Measurements from ENCODE around the gene SLC36A3. TPM values are rescaled to one million over a fixed set of nuclear protein-coding genes. Genes with fewer than 3 reads are reported as not detected.

SLC36A3 gene
- total RNA-seq, 1 experiment from 2014 or later, result not detected

GRCh38 chr5:151345808-151346478 lies 42.4 kb upstream of the SLC36A3 start:
- H3K9ac ChIP-seq (ENCODE audit: low read length), result no peak overlapping the region
- H3K79me2 ChIP-seq (ENCODE audit: insufficient read depth, low read length), result no peaks in the 10 kb centered on the region
- no peak overlapping the region for H3K4me2 ChIP-seq (ENCODE audit: low read length)
- ATAC-seq, result no peak; the same call in 1 of the 2 replicates
- H3K4me1 ChIP-seq (ENCODE audit: control insufficient read depth in 1 of 2, insufficient read depth in 2 of 2, low read length in 2 of 2), result no peaks in the 10 kb centered on the region
- no peaks in the 10 kb centered on the region for H3K36me3 ChIP-seq (ENCODE audit: control insufficient read depth in 1 of 2, insufficient read depth in 2 of 2, low read length in 2 of 2)
- H3K27me3 ChIP-seq (ENCODE audit: insufficient read depth, low read length), result peaks cover 75% of the 10 kb centered on the region
- H3K9me3 ChIP-seq (ENCODE audit: control insufficient read depth in 1 of 2, insufficient read depth in 1 of 2, low read depth in 1 of 2, low read length in 2 of 2), result no peaks in the 10 kb centered on the region
- BruUV-seq (replicated peaks), result no TSS peak
- TF ChIP-seq TCF7L2 (IDR thresholded peaks at IDR 0.05; ENCODE audit: borderline replicate concordance, extremely low read depth, insufficient read depth, insufficient read length), result no peak
- TF ChIP-seq, protein P1, sequence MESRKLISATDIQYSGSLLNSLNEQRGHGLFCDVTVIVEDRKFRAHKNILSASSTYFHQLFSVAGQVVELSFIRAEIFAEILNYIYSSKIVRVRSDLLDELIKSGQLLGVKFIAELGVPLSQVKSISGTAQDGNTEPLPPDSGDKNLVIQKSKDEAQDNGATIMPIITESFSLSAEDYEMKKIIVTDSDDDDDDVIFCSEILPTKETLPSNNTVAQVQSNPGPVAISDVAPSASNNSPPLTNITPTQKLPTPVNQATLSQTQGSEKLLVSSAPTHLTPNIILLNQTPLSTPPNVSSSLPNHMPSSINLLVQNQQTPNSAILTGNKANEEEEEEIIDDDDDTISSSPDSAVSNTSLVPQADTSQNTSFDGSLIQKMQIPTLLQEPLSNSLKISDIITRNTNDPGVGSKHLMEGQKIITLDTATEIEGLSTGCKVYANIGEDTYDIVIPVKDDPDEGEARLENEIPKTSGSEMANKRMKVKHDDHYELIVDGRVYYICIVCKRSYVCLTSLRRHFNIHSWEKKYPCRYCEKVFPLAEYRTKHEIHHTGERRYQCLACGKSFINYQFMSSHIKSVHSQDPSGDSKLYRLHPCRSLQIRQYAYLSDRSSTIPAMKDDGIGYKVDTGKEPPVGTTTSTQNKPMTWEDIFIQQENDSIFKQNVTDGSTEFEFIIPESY (IDR thresholded peaks at IDR 0.05; ENCODE audit: extremely low read depth, insufficient replicate concordance, low read length), result no peak
- TF ChIP-seq EZH2phosphoT487 (IDR thresholded peaks at IDR 0.05; ENCODE audit: borderline replicate concordance), result no peak
- no peak for TF ChIP-seq ZFX (IDR thresholded peaks at IDR 0.05)
- TF ChIP-seq, protein P2, sequence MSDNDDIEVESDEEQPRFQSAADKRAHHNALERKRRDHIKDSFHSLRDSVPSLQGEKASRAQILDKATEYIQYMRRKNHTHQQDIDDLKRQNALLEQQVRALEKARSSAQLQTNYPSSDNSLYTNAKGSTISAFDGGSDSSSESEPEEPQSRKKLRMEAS (IDR thresholded peaks at IDR 0.05), result no peak
- no peak for TF ChIP-seq FOSL1 (IDR thresholded peaks at IDR 0.05; ENCODE audit: low read depth)
- TF ChIP-seq YY1 (IDR thresholded peaks at IDR 0.05; ENCODE audit: extremely low read depth, insufficient replicate concordance, low read depth, low read length), result no peak
- no peak for TF ChIP-seq SIN3A (IDR thresholded peaks at IDR 0.05; ENCODE audit: low read depth)
- no peak for TF ChIP-seq REST (IDR thresholded peaks at IDR 0.05; ENCODE audit: low read depth)
- TF ChIP-seq POLR2A (IDR thresholded peaks at IDR 0.05; ENCODE audit: borderline replicate concordance, extremely low read depth, insufficient read depth, insufficient read length), result no peak
- no peak for TF ChIP-seq ATF3 (IDR thresholded peaks at IDR 0.05)
- no peak for DNase-seq (ENCODE audit: low read depth, low spot score)
- no peak overlapping the region for H3K4me3 ChIP-seq (replicated peaks in 1 of 2; ENCODE audit: low read depth in 1 of 2, low read length in 2 of 2)
- CTCF ChIA-PET, result no interaction called here
- no peaks in the 10 kb centered on the region for H3K9me2 ChIP-seq (ENCODE audit: insufficient read depth)
- H2AFZ ChIP-seq (ENCODE audit: low read depth, low read length, poor library complexity, severe bottlenecking), result no peak overlapping the region
- H4K20me1 ChIP-seq (ENCODE audit: insufficient read depth), result no peaks in the 10 kb centered on the region
- RAD21 ChIA-PET (ENCODE audit: low non-redundant PET in 1 of 2, low total read pairs in 2 of 2, uncharacterized antibody in 2 of 2, unreplicated experiment in 2 of 2), result no interaction called here
- intact Hi-C loops (cut with micrococcal nuclease), result no loop called here
- H3K27ac ChIP-seq (ENCODE audit: low read depth, low read length), result no peak overlapping the region
- POLR2A ChIA-PET, result no interaction called here
